ENCODE measurements around the gene COPG2.

GRCh38 chr7:130506358-130506757 is 162.2 kb downstream of the COPG2 start:
- TF ChIP-seq CTCF (IDR thresholded peaks at IDR 0.05; ENCODE audit: poor library complexity), result no peak
- TF ChIP-seq EZH2phosphoT487 (IDR thresholded peaks at IDR 0.05; ENCODE audit: low read depth, severe bottlenecking, unreplicated experiment), result no peak

Data from hepatocyte (in vitro differentiated cells).